GM19438 (cell line): ENCODE data around the gene AGAP3.

ENCODE experiments used
- ATAC-seq: cut with Tn5 transposase; IDR thresholded peaks from one replicate; pipeline ENCODE4 v1.9.1; 2021; ENCODE audit warnings: low read depth; ENCODE audit not compliant: unreplicated experiment

The AGAP3 gene

DNA sequence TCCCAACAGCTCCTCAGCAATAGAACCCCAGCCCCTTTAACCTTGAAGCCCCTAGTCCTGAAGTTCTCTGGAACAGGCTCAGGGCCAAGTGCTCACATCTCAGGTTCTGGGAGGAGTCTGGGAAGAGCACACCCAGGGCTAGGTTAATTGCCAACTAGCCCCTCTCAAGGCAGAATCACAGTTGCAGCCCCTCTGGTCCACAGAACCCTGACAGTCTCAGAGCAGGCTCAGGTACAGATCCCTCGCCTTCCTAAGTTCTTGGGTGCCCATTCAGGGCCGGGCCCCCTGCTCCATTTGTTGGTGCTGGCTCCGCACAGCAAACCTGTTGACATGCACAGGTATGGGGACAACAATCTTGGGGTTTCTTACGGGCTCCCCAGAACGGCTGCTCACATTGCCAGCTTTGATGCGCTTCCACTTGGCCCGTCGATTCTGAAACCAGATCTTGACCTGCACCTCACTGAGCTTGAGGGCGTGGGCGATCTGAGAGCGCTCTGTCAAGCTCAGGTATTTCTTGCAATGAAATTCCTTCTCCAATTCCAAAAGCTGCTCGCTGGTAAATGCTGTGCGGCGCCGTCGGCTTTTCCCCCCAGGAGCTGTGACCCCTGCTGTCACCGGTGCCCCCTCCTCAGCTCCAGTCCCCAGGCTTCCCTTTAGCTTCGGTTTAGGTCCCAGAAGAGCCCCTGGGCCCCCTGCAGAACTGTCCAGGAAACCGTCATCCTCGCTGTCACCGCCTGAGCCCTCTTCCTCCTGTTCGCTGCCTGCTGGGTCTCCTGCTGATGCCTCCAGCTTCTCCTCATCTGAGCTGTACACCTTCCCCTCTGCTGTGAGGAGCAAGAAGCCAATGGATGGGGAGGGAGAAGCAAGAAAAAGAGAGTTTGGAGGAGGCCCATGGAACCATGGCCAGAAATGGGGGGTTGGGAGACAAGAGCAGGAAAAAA, 62.3 kb downstream of the AGAP3 start:
- no peak for ATAC-seq

DNA sequence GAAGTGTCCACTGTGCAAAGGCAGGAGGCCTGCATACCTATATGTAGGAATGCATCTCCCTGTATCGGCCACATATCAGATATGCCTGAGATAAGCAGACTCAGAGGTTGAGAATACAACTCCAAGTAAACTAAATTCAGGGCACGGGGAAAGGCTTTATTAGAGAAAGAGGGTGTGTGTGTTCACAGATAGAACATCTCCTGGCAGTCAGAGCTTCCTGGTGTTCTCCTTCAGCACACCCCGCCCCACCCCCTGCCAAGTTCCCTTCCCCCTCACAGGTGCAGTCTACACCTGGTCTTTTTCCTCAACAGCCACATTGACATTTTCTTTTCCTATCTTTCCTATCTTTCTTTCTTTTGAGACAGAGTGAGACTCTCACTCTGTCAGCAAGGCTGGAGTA, 64.1 kb downstream of the AGAP3 start:
- no peak for ATAC-seq

DNA sequence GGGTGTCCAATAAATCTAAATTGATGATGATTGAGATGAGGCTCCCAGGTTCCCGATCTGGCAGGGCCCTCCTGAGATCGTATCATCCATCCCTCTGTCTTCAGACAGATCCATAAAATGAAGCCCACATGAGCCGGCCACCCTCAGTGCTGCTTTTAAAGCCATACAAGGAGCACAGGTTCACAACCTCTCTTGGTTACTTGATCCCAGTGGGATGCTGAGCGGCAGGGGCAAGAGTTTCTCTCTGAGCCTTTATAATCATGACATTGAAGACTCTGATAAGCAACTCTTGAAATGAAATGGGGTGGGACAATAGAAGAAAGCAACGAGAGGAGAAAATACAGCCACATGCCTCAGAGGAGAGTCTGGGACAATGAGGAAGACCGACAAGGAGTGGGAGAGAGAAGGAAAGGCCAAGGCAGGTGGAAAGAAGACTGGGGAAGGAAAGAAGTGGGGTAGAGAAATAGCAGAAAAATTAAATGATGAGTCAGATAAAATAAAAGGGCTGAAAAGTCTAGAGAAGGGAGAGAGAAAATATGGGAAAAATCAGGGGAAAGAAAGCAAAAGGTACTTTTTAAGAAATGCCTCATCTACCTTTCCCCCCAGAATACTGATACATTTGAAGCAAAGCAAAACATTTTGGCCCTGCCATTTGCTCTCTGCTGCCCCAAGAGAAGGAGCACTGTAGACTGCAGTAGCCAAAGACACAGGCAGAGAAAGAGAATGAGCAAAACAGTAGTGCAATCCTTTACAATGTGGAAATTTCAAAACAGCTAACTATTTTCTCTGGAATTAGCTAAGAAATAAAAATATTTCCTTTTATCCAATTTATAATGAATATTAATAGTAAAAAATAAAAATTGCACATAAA, 66.6 kb downstream of the AGAP3 start:
- ATAC-seq: no peak

DNA sequence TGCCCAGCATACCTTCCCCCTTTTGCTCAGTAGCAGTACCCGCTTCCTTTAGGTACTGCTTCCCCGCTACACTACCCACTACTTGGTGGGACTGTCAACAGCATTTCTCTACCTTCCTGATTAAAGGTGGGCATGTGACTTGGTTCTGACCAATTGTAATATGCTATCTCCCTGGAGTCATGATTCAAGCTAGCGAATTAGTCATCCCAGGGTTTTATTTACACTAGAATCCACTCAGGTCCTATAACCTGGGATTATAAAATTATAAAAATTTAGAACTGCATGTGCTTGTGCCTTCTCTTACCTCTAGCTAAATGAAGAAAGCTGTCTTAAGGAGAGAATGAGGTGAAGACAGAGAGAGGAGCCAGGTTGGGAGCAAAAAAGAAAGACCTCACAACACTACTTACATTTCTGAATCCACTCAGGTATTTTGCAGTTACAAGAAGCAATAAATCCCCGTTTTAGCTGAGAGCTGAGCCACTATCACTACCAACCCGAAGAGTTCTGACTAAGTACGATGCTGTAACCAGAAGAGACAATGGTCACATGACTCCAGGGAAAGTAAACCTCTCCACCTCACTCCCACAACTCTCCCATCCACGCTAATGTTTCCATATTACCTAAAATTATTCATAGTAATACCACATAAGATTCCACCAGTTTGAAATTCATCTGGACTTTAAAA, 71.5 kb downstream of the AGAP3 start:
- ATAC-seq: no peak

DNA sequence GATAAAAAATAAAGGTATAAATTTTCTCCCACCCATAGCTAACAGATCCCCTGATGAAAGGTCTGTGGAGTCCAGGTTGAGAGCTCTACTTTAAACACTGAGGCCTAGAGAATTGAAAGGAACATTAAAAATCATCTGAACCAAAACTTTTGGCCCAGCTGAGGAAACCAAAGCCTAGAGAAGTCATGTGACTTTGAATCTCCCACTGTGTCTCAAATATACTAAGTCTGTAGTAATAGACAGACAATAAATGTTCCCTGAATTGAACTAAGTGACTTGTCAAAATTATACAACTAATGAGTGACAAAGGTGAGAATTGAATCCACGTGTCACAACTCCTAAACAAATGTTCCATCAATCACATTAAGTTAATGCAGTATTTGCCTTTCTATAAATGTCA, 75.5 kb downstream of the AGAP3 start:
- no peak for ATAC-seq

DNA sequence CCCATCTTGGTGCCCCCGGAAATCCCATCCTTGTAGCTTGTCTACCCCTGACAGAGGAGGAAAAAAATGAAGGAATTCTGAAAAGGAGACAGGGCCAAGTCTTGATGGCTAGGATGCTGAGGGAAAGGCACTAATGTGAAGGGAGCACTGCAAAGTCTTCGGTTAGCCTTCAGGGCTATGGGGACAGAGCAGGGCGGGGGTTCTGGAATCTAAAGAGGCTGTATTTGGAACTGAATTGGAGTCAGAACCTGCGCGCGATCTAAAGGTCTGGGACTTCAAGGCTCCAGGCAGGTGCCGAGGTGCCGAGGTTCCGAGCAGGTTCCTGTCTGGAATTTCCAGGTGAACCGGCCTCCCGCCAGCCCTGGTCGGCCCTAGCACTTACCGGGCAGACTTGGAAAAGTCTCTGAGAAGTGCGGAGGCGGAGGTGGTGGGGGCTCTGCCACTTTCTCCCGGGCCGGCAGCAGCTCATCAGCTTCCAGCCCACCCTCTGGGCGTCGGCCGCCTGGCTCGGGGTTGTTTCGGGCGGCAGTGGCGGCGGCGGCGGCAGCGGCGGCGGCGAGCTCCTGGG, 80.4 kb downstream of the AGAP3 start:
- no peak for ATAC-seq

DNA sequence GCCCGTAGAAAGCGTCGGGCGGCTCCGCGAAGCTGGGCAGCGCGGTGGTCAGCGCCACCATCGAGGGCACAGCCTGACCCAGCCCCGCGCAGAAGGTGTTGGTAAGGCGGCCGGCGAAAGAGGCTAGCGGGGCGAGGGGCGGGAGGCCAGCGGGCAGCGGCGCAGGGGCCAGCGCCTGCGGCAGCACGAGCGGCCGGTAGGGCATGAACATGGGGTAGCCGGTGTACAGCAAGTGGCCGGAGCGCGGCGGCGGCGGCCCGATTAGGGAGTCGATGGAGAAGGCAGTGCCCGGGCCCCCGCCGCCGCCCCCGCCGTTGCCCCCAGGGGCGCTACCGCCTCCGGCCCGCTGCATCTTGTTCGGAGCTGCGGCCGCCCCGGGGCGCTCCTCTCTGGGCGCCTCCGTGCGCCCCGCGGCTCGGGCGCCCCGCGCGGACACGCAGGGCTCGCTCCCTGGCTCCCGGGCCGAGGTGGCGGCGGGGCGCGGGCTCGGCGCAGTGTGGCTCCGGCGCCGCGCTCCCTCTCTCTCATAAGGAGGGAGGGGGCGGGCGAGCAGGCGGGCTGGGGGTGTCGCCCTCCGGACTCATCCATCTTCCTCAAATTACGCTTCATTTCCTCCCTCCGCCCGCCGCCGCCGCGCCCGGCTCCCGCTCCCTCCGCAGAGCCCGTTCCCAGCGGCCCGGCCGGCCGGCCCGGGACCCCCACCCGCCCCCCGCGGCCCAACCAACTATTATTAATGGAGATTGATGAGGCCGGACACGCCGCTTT, 81.1 kb downstream of the AGAP3 start, which contains the start of gene GBX1:
Gene GBX1 (minus strand): TSS at position 498 of the 765 bp plus-strand sequence. CDS start 146 bp downstream, at position 352.
- ATAC-seq: no peak

DNA sequence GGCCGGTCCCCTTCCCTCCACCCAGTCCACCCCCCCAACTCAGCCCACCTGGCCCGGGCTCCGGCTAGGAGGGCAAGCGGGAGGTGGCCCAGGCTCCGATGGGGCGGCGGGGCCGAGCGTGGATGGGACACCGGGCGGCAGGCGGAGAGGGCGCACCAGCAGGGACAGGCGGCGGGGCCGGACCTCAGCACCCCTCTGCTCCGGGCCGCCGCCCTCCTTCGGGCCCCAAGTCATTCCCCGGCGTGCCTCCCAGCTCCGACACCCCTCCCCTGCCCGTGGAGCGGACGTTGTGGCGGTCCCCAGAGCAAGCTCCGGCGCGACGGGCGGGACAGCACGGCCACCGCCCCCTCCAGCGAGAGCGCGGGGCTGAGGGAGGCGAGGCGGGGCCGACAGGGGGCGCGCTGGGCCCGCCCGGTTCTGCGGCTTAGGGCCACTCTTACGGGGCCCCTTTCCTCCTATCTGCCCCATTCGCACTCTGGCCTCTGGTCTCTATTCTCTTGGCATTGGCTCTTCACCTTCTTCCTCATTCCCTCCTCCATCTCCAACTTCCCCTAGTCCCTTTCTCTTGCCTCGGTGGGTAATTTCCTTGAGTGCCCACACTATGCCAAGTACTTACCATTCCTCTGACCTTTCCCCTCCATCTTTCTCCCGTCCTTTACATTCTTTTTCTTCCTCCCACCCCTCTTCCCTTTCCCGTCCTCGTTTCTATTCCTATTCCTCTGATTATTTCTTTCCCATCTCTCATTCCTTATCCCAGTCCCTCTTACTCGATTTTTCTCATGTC, 81.9 kb downstream of the AGAP3 start:
- peak; percentile 61 for ATAC-seq

DNA sequence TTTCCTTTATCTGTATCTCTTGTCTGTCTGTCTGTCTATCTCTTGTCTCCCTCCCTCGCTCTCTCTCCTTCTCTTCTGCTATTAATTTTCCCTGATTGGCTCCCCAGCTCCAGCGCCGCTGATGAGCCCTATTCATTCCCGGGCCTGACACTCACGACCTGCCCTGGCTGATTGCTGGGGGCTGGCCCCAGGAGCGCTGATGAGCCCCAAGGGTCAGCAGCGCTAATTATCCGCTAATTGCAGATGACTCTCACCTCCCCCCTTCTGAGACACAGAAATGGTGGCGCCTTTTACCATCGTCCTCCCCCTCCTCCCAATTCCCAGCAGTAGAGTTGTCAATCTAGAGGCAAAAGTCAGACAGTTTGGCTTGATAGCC, 82.5 kb downstream of the AGAP3 start:
- ATAC-seq: no peak

DNA sequence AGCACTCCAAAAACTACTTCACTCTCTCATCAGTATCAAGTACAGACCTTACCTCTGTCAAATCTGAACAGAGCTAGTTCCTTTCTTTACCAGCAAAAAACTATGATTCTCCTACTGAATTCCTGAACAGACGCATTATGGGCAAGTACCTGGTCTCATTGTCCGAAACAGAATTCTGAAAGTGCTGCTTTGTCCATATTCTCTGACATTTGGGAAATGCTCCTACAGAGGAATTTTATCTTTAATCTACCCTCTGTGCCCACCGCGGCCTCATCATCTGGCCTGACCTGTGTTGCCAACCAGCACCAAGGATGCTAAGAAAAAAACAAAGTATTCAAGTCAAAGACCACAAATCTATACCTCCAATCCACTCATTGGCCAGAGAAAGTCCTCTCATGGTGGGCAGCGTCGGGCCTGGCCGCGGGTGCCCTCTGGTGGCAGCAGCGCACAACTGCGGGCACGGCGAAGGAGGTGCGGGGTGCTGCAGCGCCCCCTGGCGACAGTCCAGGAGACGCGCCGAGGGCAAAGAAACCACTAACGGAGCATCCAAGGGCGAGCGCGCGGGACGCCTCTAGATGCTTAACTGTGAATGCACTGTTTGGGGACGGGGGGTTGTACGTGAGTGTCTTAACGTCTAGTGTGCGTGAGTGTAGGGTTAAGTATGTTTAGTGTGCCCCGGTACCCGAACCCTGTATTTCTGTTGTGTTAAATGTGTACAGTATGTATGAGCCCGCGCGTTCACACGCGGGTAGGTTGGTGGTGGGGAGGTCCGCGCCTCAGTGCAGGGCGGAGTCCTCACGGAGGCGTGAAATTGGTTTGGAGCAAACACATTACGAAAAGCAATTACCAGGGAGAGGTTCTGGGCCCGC, 86.2 kb downstream of the AGAP3 start:
- ATAC-seq: no peak

DNA sequence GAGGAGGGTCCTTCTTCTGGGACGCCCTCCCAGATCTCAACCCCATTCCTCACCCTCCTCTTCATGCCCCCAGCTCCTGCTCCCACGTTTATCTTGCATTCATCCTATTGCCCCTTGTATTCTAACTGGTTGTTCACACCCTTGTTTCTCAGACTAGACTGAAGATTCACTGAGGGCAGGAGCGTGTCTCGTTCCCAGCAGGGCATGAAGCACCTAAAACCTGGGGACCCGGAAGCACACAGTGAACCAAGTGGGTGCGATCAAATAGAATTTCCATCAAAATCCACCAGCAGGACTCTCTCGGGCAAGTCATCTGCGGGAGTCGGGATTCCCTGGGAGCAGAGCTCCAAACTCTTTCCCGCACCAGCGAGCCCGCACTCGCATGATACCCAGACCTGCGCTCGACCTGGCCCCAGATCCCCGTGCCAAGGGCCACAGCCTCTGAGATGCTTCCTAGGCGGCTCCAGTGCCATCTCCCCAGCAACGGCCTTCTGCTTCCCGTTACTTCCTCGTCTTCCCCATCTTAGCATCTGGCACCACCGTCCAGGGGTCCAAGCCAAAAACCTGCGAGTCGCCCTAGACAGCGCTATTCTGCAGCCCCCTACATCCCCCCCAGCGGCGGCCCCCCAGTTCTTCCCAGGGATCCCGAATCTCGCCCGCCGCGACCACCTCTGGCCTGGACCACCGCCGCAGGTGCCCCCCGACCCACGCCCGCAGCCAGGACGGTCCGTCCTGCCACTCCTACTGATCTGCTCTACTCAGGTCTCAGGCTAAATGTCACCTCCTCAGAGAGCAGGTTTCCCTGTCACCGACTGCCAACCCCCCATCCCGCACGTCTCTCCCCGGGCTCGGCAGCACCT, 87.3 kb downstream of the AGAP3 start:
- no peak for ATAC-seq

DNA sequence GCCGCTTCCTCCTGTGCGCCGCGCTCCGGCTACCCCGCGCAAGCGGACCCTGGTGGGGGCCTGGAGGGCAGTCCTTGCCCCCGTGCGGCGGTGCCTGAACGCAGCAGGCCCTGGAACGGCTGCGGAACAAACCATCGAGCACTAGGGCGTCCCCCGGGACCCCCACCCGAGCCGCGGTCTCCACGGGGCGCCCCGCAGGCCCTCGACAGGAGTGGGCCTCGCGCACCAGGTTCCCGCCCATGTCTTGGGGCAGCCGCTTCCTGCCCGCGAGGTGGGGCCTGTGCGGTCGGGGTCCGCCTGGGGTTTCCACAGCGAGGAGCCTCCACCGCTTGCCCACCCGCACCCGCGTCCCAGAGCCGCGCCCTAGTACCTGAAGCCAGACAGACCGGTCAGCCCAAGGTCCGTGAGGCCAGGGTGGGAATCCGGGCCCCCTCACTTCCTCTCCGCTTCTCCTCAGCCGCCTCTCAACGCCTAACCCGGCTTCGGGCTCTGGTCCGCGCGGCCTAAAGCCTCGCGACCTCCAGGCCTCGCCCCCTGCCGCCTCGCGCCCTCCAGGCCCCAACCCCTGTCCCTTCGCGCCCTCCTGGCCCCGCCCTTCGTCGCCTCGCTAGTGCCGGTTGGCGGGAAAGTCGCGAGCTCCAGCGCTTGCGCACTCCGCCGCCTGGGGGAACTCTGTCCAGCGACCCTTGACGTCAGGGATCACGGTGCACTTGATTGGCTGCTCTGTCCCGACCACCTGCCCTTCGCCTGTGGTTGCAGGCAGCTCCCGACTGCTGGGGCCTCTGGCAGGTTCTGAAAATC, 88.2 kb downstream of the AGAP3 start:
- ATAC-seq: no peak

DNA sequence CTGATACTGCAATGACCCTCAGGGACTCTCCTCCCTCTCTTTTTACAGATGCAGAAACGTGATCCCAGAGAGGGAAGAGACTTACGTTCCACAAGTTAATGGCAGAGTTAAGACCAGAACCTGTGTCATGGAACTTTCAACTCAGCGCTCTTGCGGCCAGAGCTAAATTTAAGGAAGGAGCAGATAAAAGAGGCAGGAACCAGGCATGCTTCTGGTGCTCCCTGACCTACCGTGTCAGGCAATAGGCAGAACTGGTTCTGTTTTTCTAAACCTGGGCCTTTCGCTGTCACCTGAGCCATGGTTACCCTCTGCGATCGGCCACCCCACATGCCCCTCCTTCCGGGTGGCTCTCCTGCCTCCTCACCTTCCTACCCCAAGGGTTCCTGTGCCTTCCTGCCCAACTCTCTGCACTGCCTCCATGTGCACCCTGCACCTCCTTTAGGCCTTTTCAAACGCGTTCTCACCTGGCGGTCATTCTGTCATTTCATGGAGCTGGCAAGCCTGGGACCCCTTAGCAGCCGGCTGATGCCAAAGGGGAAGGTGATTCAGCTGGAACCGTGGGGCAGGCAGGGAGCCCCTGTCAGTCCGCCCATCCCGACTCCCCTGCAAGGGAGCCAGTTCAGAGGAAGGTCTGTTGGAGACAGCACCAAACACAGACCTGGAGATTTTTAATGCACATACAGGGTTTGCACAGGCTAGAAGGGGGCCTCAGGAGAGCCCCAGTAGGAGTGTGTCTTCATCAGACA, 88.9 kb downstream of the AGAP3 start:
- ATAC-seq: no peak

DNA sequence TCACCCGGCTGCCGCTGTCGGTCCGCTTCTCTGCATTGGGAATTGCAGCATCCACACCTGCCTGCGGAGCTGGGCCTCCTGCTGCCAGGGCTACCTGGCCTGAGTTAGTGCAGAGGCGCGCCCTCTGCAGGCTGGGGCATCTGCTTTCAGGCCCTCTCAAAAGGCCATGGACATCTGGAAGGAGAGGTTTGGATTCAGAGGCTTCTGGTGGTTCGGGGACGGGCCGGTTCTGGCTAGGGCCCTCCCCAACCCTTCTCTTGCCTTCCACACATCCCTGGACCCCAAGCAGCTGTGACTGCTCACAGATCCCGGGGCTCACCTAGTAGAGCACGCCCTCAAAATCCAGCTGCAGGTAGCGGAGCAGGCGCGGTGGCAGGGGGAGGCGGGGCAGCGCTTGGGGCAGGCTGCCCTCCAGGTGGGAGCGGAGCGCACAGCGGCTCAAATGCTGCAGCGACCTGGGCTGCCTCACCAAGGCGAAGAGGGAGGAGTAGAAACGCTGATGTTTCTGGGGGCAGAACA, 89.6 kb downstream of the AGAP3 start:
- ATAC-seq: no peak

DNA sequence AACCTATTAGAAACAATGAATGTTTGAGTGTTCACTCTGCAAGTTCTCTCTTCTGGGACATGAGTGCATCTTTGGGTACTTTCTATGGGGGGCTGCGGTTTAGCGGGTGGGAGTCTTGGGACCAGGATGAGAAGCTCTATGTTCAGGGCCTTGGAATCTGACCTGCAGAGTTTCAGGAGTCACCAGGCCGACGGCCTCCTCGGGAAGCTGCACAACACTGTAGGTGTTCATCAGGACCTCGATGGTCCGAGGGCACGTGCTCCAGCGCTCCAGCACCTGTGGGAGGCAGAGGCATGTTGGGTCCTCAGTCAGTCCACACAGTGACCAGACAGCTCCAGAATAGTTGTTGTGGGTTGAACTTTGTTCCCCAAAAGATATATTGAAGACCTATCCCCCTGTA, 90.1 kb downstream of the AGAP3 start:
- ATAC-seq: no peak
